Measurements from ENCODE around the gene HSP90AB1.

Gene HSP90AB1

DNA sequence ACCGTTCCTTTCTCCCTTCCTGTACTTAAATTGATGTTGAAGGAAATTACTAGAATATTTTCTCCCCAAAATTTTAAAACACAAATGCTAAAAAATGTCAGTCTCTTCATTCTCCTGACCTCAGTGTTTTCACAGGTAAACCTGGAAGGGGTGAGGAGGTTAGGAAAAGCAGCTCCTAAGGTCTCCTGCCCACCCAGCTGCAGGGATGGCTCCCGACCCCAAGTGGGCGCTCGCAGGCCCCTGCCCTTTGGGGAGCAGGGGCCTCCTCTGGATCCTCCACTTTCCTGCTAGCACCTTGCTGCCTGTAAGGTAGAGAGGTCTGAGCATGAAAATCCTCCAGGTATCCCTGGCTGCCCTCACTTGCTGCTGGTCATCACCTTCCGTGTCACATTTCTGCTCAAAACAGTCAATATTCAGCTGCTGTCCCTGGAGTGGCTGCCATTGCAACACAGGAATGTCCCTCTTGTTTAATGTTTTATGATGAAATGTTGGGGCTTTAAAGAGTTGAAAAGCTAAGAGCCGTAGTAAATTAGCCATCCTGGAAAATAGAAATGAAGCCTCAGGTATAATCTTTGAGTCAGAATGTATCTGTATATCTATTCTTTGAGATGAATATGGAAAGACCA lies 10.9 kb upstream of the HSP90AB1 start:
- no peak for DNase-seq (ENCODE audit: low read depth)

DNA sequence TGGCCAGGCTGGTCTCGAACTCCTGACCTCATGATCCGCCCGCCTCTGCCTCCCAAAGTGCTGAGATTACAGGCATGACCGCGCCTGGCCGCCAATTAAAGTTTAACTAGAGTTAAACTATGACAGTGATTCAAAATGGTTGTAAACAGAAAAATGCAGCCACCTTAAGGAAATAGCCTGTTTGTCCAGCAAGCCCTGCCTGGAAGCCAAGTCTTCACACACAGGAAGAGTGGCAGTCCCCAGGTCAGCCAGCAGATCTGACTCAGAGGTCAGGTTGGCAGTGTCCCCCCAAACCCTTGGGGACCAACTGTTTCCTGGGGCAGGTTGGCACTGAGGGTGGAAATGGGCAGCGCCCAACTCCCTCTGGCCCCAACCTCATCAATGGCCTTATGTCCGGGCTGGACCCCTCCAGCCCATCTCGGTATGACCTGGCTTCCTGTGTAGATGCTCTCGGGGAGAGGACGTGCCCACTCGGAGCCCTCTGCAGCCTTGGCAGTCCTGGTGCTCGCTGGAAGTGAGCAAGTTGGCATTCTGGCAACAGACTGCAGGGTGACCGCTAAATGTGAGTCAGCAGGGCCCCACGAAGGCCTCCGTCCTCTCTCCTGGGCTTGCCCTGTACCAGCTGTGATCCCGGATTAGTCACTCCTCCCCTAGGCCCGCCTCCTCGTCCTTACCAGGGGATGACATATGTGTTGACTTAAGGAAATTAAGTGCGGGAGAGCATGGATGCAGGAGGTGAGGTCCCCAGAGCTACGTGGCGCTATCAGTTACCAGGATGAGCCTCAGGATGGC lies 9.7 kb upstream of the HSP90AB1 start:
- peak; percentile 96 for DNase-seq (ENCODE audit: low read depth)

DNA sequence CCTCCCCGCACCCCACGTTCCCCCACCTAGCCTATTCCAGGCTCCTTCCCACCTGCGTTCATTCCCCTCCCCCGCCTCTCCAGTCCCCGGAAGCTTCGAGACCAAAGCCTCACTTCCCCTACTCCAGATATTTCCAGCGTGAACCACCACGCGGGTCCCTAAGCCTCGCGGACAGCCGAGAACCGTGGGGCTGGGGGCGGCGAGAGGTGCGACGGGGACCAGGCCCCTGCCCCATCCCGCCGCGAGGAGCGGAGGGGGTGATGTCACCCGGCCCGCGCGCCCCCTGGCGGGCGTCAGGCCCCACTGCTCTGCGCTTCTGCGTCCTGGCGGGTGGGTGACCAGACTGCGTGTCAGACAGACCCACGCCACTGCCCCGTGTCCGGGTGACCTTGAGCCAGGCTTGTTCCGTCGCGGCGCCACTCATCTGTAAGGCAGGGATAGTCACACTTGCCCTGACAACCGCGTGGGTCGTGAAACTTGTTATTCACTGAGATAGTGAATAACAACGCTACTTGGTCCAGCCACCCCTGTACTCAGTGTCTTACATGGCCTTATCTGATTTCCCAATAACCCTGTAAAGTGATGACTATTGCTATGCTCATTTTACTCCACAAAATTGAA lies 9.0 kb upstream of the HSP90AB1 start:
- DNase-seq (ENCODE audit: low read depth), result no peak

DNA sequence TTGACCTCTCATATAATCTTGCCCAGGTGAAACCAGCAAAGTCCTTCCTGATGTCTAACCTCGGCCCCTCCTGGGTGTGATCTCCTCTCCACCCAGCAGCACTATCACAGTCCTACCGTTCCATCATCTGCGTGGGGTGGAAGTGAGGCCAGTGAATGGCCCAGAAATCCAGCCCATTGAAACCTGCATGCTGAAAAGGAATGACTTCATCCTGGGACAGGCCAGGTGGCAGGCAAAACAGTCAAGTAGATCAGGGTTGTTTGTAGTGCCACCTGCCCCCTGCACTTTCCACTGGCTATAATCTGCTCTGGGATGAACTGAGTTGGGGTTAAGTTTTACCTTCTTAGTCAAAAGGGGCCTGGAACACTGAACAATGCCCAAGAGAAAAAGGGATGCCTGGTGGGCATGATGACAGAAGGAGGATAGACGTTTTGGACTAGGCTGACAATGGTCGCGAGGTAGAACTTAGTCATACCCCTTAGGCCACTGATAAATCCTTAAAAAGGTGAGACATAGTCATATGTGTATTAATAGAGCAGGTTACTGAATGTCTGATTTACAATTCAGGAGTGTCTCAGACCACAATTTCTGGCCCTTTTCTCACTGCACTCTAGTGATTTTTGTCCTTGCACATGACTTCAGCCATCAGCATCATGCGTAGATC lies 8.1 kb upstream of the HSP90AB1 start:
- DNase-seq (ENCODE audit: low read depth), result no peak

DNA sequence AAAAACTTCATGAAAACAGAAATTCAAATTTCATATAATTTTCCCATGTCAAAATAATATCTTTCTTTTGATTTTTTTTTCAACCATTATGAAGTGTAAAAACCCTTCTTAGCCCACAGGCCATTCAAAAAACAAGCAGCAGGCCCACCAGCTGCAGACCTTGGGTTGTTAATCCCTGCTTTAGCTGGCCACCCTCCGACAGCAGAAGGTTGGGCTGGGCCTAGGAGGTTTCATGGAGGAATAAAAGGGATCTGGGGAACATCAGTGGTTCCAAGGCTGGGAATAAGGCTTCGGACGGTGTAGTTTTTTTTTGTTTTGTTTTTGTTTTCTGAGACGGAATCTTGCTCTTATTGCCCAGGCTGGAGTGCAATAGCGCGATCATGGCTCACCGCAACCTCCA lies 3.6 kb upstream of the HSP90AB1 start:
- DNase-seq (ENCODE audit: low read depth), result no peak

DNA sequence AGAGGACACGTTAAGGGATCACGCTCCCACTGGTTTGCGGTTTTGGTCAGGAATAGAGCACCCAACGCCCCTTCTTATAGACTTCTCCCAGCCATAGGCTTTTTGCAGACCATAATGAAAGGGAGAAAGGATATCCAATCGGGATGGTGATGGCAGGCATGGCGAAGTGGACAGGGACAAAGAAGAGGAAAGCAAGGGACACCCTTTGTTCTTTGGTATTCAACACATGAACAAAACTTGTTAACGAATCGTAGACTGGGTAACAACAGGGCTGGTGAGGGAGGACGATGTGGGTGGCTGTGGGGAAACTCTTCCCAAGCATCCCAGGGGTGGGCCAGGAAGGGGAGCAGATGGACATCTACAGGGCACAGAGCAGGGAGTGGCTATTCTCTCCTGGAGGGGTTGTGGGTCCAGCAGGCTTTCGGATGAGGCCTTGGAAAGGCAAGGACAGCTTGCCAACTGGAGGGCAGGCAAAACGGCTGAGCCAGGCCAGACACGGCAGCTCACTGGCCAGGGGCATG lies 1.4 kb upstream of the HSP90AB1 start:
- DNase-seq (ENCODE audit: low read depth), result no peak

DNA sequence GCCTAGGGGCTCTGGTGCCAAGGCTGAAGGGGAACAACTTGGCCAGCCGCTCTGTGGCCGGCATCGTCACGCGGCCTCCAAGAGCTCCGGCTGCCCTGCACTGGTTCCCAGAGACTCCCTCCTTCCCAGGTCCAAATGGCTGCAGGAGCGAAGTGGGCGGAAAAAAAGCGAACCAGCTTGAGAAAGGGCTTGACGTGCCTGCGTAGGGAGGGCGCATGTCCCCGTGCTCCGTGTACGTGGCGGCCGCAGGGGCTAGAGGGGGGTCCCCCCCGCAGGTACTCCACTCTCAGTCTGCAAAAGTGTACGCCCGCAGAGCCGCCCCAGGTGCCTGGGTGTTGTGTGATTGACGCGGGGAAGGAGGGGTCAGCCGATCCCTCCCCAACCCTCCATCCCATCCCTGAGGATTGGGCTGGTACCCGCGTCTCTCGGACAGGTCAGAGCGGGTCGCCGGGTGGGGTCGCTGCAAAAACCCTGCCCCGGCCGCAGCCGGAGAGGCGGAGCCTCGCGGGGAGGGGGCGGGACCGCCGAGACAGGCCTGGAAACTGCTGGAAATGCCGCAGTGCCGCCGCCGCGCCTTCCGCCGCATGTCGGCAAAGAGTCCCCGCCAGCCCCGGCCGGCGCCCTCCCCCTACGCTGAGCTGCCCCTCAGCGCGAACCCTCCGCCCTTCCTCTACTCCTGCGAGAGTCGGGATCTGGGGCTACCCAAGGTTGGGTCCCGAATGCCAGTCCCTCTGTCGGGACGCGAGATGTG lies 814 bp upstream of the HSP90AB1 start:
- no peak for DNase-seq (ENCODE audit: low read depth)

DNA sequence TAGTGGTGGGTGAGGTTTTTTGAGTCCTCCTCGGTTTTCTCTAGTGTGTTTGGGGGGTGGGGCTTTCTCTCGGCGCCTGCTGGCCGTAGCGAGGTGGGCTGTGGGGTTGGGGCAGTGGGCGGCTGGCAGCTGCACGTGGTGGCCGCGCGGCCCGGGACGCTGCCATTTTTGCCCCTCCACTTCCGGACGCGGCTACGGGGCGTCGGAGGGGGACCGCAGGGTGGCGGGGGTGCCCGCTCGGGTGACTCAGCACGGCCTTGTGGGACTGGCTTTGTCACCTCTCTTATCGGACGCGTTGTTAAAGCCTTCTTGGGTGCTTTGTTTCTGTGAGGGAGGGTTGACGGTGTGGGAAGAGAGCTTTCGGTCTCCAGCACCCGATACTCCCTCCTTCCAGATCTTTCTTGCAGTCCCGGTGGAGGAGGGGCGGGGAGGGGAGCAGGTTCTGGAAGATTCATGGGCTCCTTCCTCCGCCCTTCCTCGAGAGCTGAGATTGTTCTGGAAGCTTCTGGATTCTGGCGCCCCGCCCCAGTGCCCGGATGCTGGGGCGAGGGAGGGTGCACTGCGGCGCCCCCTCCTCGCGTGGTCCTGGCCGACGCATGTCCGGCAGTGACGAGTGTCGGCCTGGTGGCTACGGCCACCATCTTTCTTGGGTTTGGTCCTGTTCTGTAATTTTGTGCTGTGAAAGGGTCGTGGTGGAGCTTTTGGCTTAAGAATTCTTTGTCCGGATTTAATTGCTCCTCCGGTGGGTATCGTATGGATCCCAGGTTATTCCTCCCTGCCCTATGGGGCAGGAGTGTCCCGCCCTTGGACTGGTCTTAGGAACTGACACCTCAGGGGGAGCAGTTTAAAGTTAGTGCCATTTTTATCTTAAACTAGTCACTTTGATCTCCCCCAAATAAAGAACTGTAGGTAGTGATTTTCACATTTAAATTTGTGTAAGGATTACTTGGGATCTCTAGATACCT lies 719 bp downstream of the HSP90AB1 start:
- DNase-seq (ENCODE audit: low read depth), result no peak

DNA sequence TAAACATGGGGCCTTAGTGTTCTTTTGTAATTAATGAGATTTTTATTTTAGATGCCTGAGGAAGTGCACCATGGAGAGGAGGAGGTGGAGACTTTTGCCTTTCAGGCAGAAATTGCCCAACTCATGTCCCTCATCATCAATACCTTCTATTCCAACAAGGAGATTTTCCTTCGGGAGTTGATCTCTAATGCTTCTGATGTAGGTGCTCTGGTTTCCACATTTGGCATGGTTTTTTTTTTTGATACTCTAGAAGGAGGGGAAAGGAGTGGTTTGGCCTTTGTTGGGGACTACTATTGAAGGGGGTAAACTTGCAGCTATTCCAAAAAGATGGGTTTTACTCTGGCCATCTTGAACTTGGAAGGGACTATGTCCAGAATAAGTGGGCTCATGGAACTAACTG lies 1.7 kb downstream of the HSP90AB1 start:
- DNase-seq (ENCODE audit: low read depth), result no peak

DNA sequence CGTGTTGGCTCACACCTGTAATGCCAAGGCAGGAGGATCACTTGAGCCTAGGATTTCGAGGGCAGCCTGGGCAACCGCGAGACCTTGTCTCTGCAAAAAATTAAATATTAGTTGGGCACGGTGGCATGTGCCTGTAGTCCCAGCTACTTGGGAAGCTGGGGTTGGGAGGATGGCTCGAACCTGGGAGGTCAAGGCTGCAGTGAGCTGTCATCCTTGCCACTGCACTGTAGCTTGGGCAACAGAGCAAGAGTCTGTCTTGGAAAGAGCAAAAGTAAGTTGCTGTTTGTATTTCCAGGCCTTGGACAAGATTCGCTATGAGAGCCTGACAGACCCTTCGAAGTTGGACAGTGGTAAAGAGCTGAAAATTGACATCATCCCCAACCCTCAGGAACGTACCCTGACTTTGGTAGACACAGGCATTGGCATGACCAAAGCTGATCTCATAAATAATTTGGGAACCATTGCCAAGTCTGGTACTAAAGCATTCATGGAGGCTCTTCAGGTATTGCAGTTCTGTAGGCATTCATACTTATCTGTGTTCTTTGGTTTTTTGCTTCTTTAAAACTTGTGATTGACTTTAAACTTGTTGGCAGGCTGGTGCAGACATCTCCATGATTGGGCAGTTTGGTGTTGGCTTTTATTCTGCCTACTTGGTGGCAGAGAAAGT lies 2.3 kb downstream of the HSP90AB1 start:
- DNase-seq (ENCODE audit: low read depth), result no peak

DNA sequence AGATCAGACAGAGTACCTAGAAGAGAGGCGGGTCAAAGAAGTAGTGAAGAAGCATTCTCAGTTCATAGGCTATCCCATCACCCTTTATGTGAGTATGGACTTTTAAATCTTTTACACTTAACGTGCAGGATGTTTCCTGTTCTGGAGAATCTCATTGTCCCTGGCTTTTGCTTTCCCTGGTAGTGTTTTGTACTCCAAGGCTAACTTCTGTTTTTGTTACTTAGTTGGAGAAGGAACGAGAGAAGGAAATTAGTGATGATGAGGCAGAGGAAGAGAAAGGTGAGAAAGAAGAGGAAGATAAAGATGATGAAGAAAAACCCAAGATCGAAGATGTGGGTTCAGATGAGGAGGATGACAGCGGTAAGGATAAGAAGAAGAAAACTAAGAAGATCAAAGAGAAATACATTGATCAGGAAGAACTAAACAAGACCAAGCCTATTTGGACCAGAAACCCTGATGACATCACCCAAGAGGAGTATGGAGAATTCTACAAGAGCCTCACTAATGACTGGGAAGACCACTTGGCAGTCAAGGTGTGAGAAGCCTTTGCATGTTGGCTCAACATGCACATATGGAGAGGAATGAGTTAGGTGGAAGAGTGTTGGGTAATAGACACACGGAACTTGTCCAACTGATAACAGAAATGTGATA lies 3.3 kb downstream of the HSP90AB1 start:
- DNase-seq (ENCODE audit: low read depth), result no peak

DNA sequence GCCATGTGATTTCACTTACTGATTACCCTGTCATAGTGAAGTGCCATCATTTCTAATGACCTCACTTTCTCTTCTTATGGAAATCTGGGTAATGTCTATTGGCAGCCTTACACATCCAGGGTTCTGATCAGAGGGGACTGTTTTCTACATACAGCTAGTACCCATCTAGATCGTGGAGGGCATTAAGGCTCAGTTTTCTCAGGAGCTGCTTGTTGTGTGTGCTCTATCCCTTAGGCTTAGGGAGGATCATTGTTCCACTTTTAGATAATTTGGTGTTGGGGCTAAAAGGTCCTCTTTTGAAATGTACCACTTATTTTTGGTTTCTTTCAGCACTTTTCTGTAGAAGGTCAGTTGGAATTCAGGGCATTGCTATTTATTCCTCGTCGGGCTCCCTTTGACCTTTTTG lies 3.8 kb downstream of the HSP90AB1 start:
- DNase-seq (ENCODE audit: low read depth), result no peak

DNA sequence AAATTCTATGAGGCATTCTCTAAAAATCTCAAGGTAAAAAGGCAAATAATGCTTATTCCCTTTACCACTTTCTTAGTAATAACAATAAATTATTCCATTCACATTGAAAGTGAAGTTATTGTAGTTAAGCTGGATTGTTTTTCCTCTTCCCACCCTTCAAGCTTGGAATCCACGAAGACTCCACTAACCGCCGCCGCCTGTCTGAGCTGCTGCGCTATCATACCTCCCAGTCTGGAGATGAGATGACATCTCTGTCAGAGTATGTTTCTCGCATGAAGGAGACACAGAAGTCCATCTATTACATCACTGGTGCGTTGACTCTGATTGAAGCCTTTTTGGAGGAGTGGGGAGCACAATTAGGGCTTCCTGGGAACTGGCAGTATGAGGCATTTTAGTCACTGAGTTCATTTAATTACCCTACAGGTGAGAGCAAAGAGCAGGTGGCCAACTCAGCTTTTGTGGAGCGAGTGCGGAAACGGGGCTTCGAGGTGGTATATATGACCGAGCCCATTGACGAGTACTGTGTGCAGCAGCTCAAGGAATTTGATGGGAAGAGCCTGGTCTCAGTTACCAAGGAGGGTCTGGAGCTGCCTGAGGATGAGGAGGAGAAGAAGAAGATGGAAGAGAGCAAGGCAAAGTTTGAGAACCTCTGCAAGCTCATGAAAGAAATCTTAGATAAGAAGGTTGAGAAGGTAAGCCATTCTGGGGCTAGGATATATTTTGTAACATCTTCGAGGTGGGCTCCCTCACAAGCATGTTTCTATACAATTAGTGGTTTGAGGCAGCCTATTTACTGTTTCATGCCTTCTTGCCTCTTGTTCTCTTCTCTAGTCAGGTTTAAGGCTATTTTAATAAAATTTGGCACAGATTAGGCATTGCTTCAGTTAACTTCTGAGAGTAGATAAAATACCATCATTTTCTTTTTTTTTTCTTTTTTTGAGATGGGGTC lies 4.9 kb downstream of the HSP90AB1 start:
- no peak for DNase-seq (ENCODE audit: low read depth)

DNA sequence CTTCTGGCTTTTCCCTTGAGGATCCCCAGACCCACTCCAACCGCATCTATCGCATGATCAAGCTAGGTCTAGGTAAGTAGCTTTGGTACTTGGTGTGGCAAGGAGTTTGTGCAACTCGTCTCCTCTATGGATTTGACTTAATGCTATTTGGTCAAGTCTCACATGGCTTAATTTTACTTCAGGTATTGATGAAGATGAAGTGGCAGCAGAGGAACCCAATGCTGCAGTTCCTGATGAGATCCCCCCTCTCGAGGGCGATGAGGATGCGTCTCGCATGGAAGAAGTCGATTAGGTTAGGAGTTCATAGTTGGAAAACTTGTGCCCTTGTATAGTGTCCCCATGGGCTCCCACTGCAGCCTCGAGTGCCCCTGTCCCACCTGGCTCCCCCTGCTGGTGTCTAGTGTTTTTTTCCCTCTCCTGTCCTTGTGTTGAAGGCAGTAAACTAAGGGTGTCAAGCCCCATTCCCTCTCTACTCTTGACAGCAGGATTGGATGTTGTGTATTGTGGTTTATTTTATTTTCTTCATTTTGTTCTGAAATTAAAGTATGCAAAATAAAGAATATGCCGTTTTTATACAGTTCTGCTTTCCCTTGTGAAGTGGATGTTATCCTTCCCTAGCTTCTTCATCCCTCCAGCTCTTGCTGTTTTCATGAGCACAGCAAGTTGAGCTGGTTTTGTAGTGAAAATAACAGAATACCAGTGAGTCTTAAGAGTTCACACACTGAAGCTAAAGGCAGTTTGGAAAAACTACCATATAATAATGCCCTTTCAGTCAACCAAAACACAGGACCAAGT lies 6.6 kb downstream of the HSP90AB1 start:
- no peak for DNase-seq (ENCODE audit: low read depth)

DNA sequence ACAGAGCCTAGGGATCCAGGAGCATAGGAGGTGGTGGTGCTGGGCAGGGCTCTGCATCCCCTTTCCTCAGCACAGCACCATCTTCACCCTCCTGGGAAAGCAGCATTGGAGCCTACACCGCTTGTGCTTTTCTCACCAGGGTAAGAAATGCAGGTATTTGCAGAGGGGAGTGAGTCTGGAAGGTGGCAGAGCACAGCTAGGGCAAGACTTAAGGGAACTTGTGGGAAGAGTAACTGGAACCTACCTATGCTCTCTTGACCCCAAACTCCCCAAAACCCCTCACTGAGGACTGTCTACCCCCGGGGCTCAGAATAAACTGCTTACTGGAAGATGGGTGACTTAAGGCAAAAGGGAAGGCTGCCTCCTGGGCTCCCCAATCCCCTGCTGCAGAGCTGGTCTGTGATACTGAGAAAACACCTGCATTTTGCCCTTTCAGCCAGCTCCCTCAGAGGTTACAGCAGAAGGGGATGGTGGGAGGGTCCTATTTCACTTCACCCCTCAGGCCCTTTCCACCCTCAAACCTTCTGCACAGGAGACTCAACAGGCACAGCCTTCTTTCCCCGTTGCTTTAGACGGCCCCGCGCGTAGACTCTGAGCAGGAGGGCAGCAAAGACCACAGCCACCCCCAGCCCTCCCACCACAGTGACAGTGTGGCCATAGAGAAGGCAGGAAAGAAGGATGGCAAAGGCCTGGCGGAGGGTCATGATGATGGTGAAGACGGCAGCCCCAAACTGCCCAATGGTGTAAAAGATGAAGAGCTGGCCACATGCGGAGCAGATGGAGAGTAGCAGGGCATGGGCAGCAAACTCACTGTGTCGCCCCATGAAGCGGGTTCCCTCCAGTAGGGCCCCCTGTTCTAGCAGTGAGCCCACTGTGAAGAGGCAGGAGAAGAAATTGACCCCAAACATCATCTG lies 7.5 kb downstream of the HSP90AB1 start:
- DNase-seq (ENCODE audit: low read depth), result no peak

DNA sequence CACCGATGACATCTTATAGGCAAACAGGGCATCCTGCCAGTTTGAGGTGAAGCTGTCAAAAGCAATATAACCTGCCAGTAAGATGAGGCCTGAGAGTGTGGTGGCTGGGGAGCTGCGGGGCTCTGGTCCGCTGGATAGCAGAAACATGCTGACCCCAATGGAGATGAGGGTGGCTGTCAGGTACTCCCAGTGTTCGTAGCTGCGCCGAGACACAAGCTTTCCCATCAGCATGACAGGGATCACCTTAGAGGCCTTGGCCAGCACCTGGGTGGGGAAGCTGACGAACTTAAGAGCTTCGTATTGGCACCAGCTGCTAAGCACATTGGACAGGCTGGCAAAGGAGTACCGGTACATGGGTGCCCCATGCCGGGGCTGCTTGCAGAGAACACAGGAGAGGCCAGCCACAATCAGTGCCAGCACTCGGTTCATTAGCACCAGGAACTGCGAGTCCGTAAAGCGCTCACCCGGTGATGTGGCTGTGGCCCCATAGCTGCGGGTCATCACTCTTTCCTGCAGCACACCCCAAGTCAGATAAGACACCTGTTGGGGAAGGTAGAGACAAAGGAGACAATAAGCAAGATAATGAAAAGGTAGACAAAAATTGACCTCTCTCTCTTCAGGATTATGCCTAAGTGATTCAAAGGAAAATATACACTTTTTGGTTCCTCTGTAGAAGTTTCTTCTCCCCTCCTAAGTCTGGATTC lies 8.4 kb downstream of the HSP90AB1 start:
- DNase-seq (ENCODE audit: low read depth), result no peak

Measured in stromal cell of bone marrow (primary cell).